H1 (cell line): ENCODE data around the gene CD46. TPM values are rescaled to one million over a fixed set of nuclear protein-coding genes. Genes with fewer than 3 reads are reported as not detected.

Experiments
- CBX8 ChIP-seq: fragments of 300-800, 300-1000 bp; sonication (generic); IDR thresholded peaks from 2 replicates; pipeline ENCODE4 v1.7.1; 2016; ENCODE audit warnings: low read depth, low read length, borderline replicate concordance
- CHD7 ChIP-seq: fragments of 300-600 bp; sonication (generic); IDR thresholded peaks from 2 replicates; pipeline ENCODE4 v1.7.1; 2012; ENCODE audit warnings: low read length, moderate library complexity, mild to moderate bottlenecking, inconsistent platforms; ENCODE audit not compliant: insufficient replicate concordance
- PHF8 ChIP-seq: fragments of 200-600 bp; sonication (generic); conservative IDR thresholded peaks from 2 replicates; pipeline ENCODE4 v1.7.1; 2012; ENCODE audit warnings: low read depth, mild to moderate bottlenecking, inconsistent platforms, low read length, moderate library complexity
- SIRT6 ChIP-seq: IDR thresholded peaks from one replicate; pipeline ENCODE4 v1.7.1; 2012; ENCODE audit warnings: low read length, inconsistent platforms
- SP2 ChIP-seq: IDR thresholded peaks from 2 replicates; pipeline ENCODE4 v1.6.1; 2012; ENCODE audit warnings: mild to moderate bottlenecking, low read length, inconsistent platforms
- TEAD4 ChIP-seq: IDR thresholded peaks from 2 replicates; pipeline ENCODE4 v1.6.1; 2012; ENCODE audit warnings: low read depth, low read length, inconsistent platforms, mixed read lengths
- polyA plus RNA-seq, 7 experiments: library from polyadenylated mRNA; depleted of rRNA in 3 of 7; stranded (reverse) in 5 of 7; unstranded in 2 of 7; fragments of >200 nt in 5 of 7; fragments of 200-250 nt in 2 of 7; gene quantifications; 1 replicate in 5 of 7; 2 replicates in 1 of 7; 4 replicates in 1 of 7; pipeline versions ENCODE4 v1.2.1 to v1.2.3, GENCODE V29; 2011 to 2013; ENCODE audit warnings: missing spikeins in 2 of 7, mixed read lengths in 2 of 7
- total RNA-seq: library from RNA; stranded (reverse); fragmentation: NEBNext Ultra II Directional; extraction: Animal tissue kit (Norgen Biotek cat#: 25700); gene quantifications from 2 replicates; pipeline ENCODE4 v1.2.1, GENCODE V29; 2021

CD46 gene
- total and polyA plus RNA-seq, 2 of the 8 experiments (the other 6 are each of a cell fraction or from before 2014, with no cell fraction given) = 60.9 to 113 TPM

GRCh38 chr1:207844371-207844770, 92.5 kb downstream of the CD46 start (continued):
- no peak for TF ChIP-seq CHD7
- TF ChIP-seq TEAD4 = no peak
- TF ChIP-seq PHF8 = no peak
- no peak for TF ChIP-seq SP2
- no peak for TF ChIP-seq SIRT6
- TF ChIP-seq CBX8 = no peak
